Measurements from ENCODE around the gene RPL29.
"Not testable (repeated sequence)": the region's sequence is repeated elsewhere in the genome, so short reads cannot be mapped to it uniquely, and the experiment has no call there.

Gene RPL29

GRCh38 chr3:51997935-51998596, 2.4 kb upstream of the RPL29 start:
- peaks cover 18% of the 10 kb centered on the region for H3K4me1 ChIP-seq (ENCODE audit: control insufficient read depth, insufficient read depth, low read depth, low read length)
- H4K91ac ChIP-seq (ENCODE audit: low read length) = no peak overlapping the region
- no peak overlapping the region for H3K14ac ChIP-seq (ENCODE audit: low read length in 2 of 2)
- H3K9ac ChIP-seq (ENCODE audit: low read length) = no peak overlapping the region
- no peak for DNase-seq
- no peak overlapping the region for H3K23ac ChIP-seq (ENCODE audit: low read length in 2 of 2)
- no peak overlapping the region for H2BK5ac ChIP-seq (ENCODE audit: low read depth, low read length, poor library complexity, severe bottlenecking)
- WGBS = 32% methylated on average over 6 of the region's 7 CpGs
- H3K4me2 ChIP-seq (ENCODE audit: low read length, poor library complexity, severe bottlenecking) = no peak overlapping the region
- H3K36me3 ChIP-seq (ENCODE audit: control insufficient read depth in 1 of 2, insufficient read depth in 2 of 2, low read depth in 1 of 2, low read length in 2 of 2) = peaks cover 16 to 22% of the 10 kb centered on the region in 2 experiments
- no peak overlapping the region for H2AFZ ChIP-seq (ENCODE audit: low read depth, low read length)
- no peaks in the 10 kb centered on the region for H3K9me3 ChIP-seq (ENCODE audit: control insufficient read depth, low read length)
- no peak overlapping the region for H3K4me3 ChIP-seq (ENCODE audit: insufficient read depth in 1 of 2, low read depth in 1 of 2, low read length in 2 of 2)
- H3K27ac ChIP-seq (ENCODE audit: low read length, poor library complexity, severe bottlenecking) = no peak overlapping the region
- H2BK120ac ChIP-seq (ENCODE audit: low read depth, low read length) = no peak overlapping the region
- no peak overlapping the region for H3K4ac ChIP-seq (ENCODE audit: low read depth in 1 of 2, low read length in 2 of 2)
- peaks cover 2% of the 10 kb centered on the region for H3K79me1 ChIP-seq (replicated peaks; ENCODE audit: low read length, poor library complexity, severe bottlenecking)
- H3K27me3 ChIP-seq (ENCODE audit: control insufficient read depth in 1 of 2, insufficient read depth in 1 of 2, low read length in 2 of 2) = peaks cover 0 to 14% of the 10 kb centered on the region in 2 experiments
- H4K8ac ChIP-seq (ENCODE audit: low read length) = no peak overlapping the region
- H2BK12ac ChIP-seq (ENCODE audit: low read length in 2 of 2) = no peak overlapping the region
- no peak overlapping the region for H2AK5ac ChIP-seq (ENCODE audit: low read length, severe bottlenecking)
- no peak overlapping the region for H3K18ac ChIP-seq (ENCODE audit: low read depth in 1 of 2, low read length in 2 of 2)
- no peak overlapping the region for H2BK15ac ChIP-seq (ENCODE audit: low read depth, poor library complexity, severe bottlenecking)

DNA sequence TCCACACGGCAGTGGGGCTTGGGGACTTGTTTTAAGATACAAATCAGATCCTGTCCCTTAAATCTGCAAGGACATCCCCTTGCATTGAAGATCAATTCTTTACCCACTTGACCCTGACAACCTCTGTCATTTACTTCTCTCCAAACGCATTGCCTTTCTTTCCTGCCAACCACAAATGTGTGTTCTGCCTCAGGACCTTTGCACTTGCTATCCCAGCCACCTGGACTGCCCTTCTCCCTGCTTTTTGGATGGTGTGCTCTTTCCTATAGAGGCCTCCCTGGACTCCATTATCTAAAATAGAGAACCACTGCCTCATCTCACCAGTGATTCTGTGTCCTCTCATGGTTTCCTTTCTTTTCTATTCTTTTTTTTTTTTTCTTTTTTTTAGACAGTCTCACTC, 1.5 kb upstream of the RPL29 start:
- Histone ChIP-seq H2BK5ac (ENCODE audit: low read depth, low read length, poor library complexity, severe bottlenecking) (no peak overlapping the region), H2AK5ac (ENCODE audit: low read length, severe bottlenecking) (no peak overlapping the region), H2AFZ (ENCODE audit: low read depth, low read length) (no peak overlapping the region), H3K4me1 (ENCODE audit: control insufficient read depth, insufficient read depth, low read depth, low read length) (peaks cover 25% of the 10 kb centered on the region), H3K14ac (ENCODE audit: low read length in 2 of 2) (no peak overlapping the region), H3K36me3 (ENCODE audit: control insufficient read depth in 1 of 2, insufficient read depth in 2 of 2, low read depth in 1 of 2, low read length in 2 of 2) (peaks cover 24 to 30% of the 10 kb centered on the region in 2 experiments), H3K27ac (ENCODE audit: low read length, poor library complexity, severe bottlenecking) (no peak overlapping the region), H3K9me3 (ENCODE audit: control insufficient read depth, low read length) (no peaks in the 10 kb centered on the region), H2BK120ac (ENCODE audit: low read depth, low read length) (no peak overlapping the region), H3K9ac (ENCODE audit: low read length) (no peak overlapping the region), H2BK15ac (ENCODE audit: low read depth, poor library complexity, severe bottlenecking) (no peak overlapping the region), H3K4me3 (ENCODE audit: insufficient read depth in 1 of 2, low read depth in 1 of 2, low read length in 2 of 2) (no peak overlapping the region), H2BK12ac (ENCODE audit: low read length in 2 of 2) (no peak overlapping the region), H3K18ac (ENCODE audit: low read depth in 1 of 2, low read length in 2 of 2) (no peak overlapping the region), H4K8ac (ENCODE audit: low read length) (no peak overlapping the region), H3K23ac (ENCODE audit: low read length in 2 of 2) (no peak overlapping the region), H3K4ac (ENCODE audit: low read depth in 1 of 2, low read length in 2 of 2) (no peak overlapping the region), H3K4me2 (ENCODE audit: low read length, poor library complexity, severe bottlenecking) (no peak overlapping the region), H3K79me1 (replicated peaks; ENCODE audit: low read length, poor library complexity, severe bottlenecking) (peaks cover 8% of the 10 kb centered on the region), H3K27me3 (ENCODE audit: control insufficient read depth in 1 of 2, insufficient read depth in 1 of 2, low read length in 2 of 2) (peaks cover 0 to 7% of the 10 kb centered on the region in 2 experiments), H4K91ac (ENCODE audit: low read length) (no peak overlapping the region)
- no peak for DNase-seq
- 67% methylated on average over 2 of the region's 2 CpGs for WGBS

GRCh38 chr3:51994530-51994929, 1.2 kb downstream of the RPL29 start:
- Histone ChIP-seq H3K27ac (ENCODE audit: low read length, poor library complexity, severe bottlenecking) (no peak overlapping the region), H2AK5ac (ENCODE audit: low read length, severe bottlenecking) (peak overlapping the region; percentile 93), H3K36me3 (ENCODE audit: control insufficient read depth in 1 of 2, insufficient read depth in 2 of 2, low read depth in 1 of 2, low read length in 2 of 2) (peaks cover 39 to 45% of the 10 kb centered on the region in 2 experiments), H2BK5ac (ENCODE audit: low read depth, low read length, poor library complexity, severe bottlenecking) (no peak overlapping the region), H3K4me3 (ENCODE audit: insufficient read depth in 1 of 2, low read depth in 1 of 2, low read length in 2 of 2) (peak overlapping the region; percentile 43 to 98), H3K79me1 (replicated peaks; ENCODE audit: low read length, poor library complexity, severe bottlenecking) (peaks cover 10% of the 10 kb centered on the region), H3K4me2 (ENCODE audit: low read length, poor library complexity, severe bottlenecking) (peak overlapping the region; percentile 79), H3K9me3 (ENCODE audit: control insufficient read depth, low read length) (no peaks in the 10 kb centered on the region), H3K18ac (ENCODE audit: low read depth in 1 of 2, low read length in 2 of 2) (no peak overlapping the region), H4K91ac (ENCODE audit: low read length) (no peak overlapping the region), H2BK12ac (ENCODE audit: low read length in 2 of 2) (no peak overlapping the region), H3K9ac (ENCODE audit: low read length) (peak overlapping the region; percentile 100), H2BK15ac (ENCODE audit: low read depth, poor library complexity, severe bottlenecking) (no peak overlapping the region), H2AFZ (ENCODE audit: low read depth, low read length) (no peak overlapping the region), H3K4me1 (ENCODE audit: control insufficient read depth, insufficient read depth, low read depth, low read length) (peaks cover 27% of the 10 kb centered on the region), H4K8ac (ENCODE audit: low read length) (no peak overlapping the region), H3K23ac (ENCODE audit: low read length in 2 of 2) (no peak overlapping the region), H3K4ac (ENCODE audit: low read depth in 1 of 2, low read length in 2 of 2) (no peak overlapping the region), H3K14ac (ENCODE audit: low read length in 2 of 2) (no peak overlapping the region), H3K27me3 (ENCODE audit: control insufficient read depth in 1 of 2, insufficient read depth in 1 of 2, low read length in 2 of 2) (no peaks in the 10 kb centered on the region), H2BK120ac (ENCODE audit: low read depth, low read length) (no peak overlapping the region)
- WGBS = 67% methylated on average over 2 of the region's 2 CpGs
- no peak for DNase-seq

GRCh38 chr3:51993657-51994056, 2.0 kb downstream of the RPL29 start:
- not testable (repeated sequence) for H3K18ac ChIP-seq (ENCODE audit: low read depth in 1 of 2, low read length in 2 of 2); H3K27ac ChIP-seq (ENCODE audit: low read length, poor library complexity, severe bottlenecking); H2BK120ac ChIP-seq (ENCODE audit: low read depth, low read length); H3K4ac ChIP-seq (ENCODE audit: low read depth in 1 of 2, low read length in 2 of 2); H2BK5ac ChIP-seq (ENCODE audit: low read depth, low read length, poor library complexity, severe bottlenecking); H3K4me2 ChIP-seq (ENCODE audit: low read length, poor library complexity, severe bottlenecking); H2BK12ac ChIP-seq (ENCODE audit: low read length in 2 of 2); DNase-seq; H2BK15ac ChIP-seq (ENCODE audit: low read depth, poor library complexity, severe bottlenecking); H3K14ac ChIP-seq (ENCODE audit: low read length in 2 of 2); H2AFZ ChIP-seq (ENCODE audit: low read depth, low read length); H3K4me3 ChIP-seq (ENCODE audit: insufficient read depth in 1 of 2, low read depth in 1 of 2, low read length in 2 of 2); H3K23ac ChIP-seq (ENCODE audit: low read length in 2 of 2); H2AK5ac ChIP-seq (ENCODE audit: low read length, severe bottlenecking); H3K27me3 ChIP-seq (ENCODE audit: control insufficient read depth in 1 of 2, insufficient read depth in 1 of 2, low read length in 2 of 2); H4K8ac ChIP-seq (ENCODE audit: low read length); H4K91ac ChIP-seq (ENCODE audit: low read length); H3K9me3 ChIP-seq (ENCODE audit: control insufficient read depth, low read length)
- Histone ChIP-seq H3K36me3 (ENCODE audit: control insufficient read depth in 1 of 2, insufficient read depth in 2 of 2, low read depth in 1 of 2, low read length in 2 of 2) (peaks cover 39 to 54% of the 10 kb centered on the region in 2 experiments), H3K79me1 (replicated peaks; ENCODE audit: low read length, poor library complexity, severe bottlenecking) (peaks cover 12% of the 10 kb centered on the region), H3K4me1 (ENCODE audit: control insufficient read depth, insufficient read depth, low read depth, low read length) (peaks cover 29% of the 10 kb centered on the region), H3K9ac (ENCODE audit: low read length) (peak overlapping the region; percentile 100)
- WGBS = 97% methylated on average over 9 of the region's 13 CpGs
